ENCODE results near the gene PDE9A. TPM values are rescaled to one million over a fixed set of nuclear protein-coding genes. Genes with fewer than 3 reads are reported as not detected.

PDE9A gene
- total RNA-seq, 1 experiment from 2014 or later: 44.8 TPM

- TF ChIP-seq, protein P1, sequence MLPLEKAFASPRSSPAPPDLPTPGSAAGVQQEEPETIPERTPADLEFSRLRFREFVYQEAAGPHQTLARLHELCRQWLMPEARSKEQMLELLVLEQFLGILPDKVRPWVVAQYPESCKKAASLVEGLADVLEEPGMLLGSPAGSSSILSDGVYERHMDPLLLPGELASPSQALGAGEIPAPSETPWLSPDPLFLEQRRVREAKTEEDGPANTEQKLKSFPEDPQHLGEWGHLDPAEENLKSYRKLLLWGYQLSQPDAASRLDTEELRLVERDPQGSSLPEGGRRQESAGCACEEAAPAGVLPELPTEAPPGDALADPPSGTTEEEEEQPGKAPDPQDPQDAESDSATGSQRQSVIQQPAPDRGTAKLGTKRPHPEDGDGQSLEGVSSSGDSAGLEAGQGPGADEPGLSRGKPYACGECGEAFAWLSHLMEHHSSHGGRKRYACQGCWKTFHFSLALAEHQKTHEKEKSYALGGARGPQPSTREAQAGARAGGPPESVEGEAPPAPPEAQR (CRISPR knock-in tag; IDR thresholded peaks at IDR 0.05): no peak
These were observed 11.1 kb upstream of the PDE9A start (continued) for GRCh38 chr21:42642219-42642745.

DNA sequence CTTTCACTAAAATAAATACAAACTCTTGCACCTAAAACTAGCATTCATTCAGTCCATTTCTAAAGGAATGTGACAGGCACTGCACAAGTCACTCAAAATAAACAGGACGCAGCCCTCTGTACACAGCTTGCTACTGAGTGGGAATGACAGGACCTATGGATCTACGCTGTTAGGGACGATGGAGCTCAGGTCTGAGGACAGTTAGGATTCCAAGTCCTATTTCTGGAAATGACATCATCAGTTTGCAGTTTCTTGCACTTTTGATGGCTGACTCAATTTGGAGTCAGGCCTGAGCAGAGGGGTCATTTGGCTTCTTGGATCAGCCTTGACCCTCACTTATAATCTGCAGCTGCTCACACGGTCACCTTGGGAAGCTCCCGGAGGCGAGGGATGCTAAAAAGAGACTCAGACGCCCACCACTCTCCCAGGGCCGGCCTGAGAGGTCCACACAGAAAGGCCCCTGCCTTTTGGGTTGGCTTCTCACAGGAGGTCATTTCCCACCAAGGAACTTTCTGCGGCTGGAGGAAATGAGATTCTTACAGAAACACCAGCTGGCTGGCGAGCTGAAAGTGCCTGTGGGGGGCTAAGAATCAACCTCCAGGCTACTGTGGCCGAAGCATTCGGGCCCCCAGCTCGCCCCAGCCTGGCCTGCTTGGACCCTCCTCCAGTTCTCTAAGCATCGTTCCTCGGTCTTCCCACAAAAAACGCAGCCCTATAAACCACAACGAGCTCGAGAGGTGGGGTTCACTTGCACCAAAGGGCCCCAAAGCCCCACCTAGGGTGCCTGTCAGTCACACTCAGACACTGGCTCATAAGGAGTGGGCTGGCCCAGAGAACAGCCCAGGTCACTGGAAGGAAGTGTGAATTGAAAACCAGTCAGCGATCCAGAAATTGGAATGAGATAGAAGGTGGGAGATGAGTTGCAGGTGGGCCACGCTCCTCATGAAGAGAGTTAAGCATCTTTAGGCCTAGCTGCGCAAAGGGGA lies 8.9 kb upstream of the PDE9A start:
- ATAC-seq (no peak), DNase-seq (ENCODE audit: low spot score) (no peak)
- H3K9me3 Mint-ChIP-seq: no peaks in the 10 kb centered on the region
- H3K36me3 Mint-ChIP-seq: no peaks in the 10 kb centered on the region
- H3K27ac Mint-ChIP-seq: no peak overlapping the region
- POLR2A ChIA-PET: interaction anchor here (0.9 kb wide), 1 partner anchor 54 kb away, joined by 3 read pairs; no protein-coding TSS in a partner anchor
- peaks cover 16% of the 10 kb centered on the region for H3K27me3 Mint-ChIP-seq (ENCODE audit: low read depth)
- peaks cover 26% of the 10 kb centered on the region for H3K4me1 Mint-ChIP-seq
- CTCF ChIA-PET: interaction anchor here (0.7 to 3.0 kb wide), 8 partner anchors 8 to 206 kb away, joined by 3 to 11 read pairs (median 4); partner anchors contain the start of gene PDE9A
- no peak overlapping the region for H3K4me3 Mint-ChIP-seq
- TF ChIP-seq AFF4 (CRISPR knock-in tag; IDR thresholded peaks at IDR 0.05; ENCODE audit: borderline replicate concordance) (no peak), CREM (CRISPR knock-in tag; IDR thresholded peaks at IDR 0.05) (no peak), TCF7 (CRISPR knock-in tag; IDR thresholded peaks at IDR 0.05; ENCODE audit: low read depth) (no peak), OVOL2 (CRISPR knock-in tag; IDR thresholded peaks at IDR 0.05; ENCODE audit: borderline replicate concordance) (no peak), CREB1 (CRISPR knock-in tag; IDR thresholded peaks at IDR 0.05) (no peak), KAT7 (CRISPR knock-in tag; IDR thresholded peaks at IDR 0.05; ENCODE audit: borderline replicate concordance) (no peak), ZNF138 (CRISPR knock-in tag; conservative IDR thresholded peaks at IDR 0.05) (no peak), MXD4 (CRISPR knock-in tag; IDR thresholded peaks at IDR 0.05; ENCODE audit: borderline replicate concordance) (no peak), CBFB (CRISPR knock-in tag; IDR thresholded peaks at IDR 0.05; ENCODE audit: low read depth) (no peak), ZMAT4 (CRISPR knock-in tag; IDR thresholded peaks at IDR 0.05) (no peak), SMAD3 (CRISPR knock-in tag; IDR thresholded peaks at IDR 0.05; ENCODE audit: borderline replicate concordance) (no peak), MLX (CRISPR knock-in tag; IDR thresholded peaks at IDR 0.05) (no peak), TEAD4 (CRISPR knock-in tag; IDR thresholded peaks at IDR 0.05) (no peak), NFYB (CRISPR knock-in tag; conservative IDR thresholded peaks at IDR 0.05; ENCODE audit: low read depth) (no peak), ZNF512 (CRISPR knock-in tag; IDR thresholded peaks at IDR 0.05; ENCODE audit: borderline replicate concordance) (no peak)
- TF ChIP-seq, protein P2, sequence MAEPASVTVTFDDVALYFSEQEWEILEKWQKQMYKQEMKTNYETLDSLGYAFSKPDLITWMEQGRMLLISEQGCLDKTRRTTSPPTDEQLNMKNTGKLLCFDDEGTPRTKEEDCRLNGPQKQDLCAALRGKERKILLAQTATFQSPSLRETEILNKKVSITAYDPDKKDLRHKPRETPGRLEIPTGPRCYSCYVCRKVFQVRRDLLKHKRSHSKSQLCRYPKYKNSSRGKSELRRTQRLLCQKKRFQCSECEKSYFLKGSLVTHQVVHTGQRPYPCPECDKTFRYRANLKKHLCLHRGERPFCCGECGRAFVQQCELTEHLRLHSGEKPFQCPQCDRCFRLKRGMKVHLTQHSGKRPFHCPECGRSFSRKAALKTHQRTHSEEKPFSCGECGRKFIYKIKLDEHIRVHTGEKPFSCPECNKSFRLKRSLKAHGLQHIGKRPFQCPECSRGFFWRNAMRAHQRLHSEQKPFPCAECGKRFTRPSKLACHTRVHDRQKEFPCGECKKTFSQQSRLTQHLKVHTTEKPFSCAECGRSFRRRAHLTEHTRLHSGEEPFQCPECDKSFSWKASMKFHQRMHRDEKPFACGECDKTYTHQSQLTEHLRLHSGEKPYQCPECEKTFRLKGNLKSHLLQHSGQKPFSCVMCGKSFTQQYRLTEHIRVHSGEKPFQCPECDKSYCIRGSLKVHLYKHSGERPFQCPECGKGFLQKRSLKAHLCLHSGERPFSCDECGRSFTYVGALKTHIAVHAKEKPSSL (CRISPR knock-in tag; conservative IDR thresholded peaks at IDR 0.05): no peak
- TF ChIP-seq, protein P3, sequence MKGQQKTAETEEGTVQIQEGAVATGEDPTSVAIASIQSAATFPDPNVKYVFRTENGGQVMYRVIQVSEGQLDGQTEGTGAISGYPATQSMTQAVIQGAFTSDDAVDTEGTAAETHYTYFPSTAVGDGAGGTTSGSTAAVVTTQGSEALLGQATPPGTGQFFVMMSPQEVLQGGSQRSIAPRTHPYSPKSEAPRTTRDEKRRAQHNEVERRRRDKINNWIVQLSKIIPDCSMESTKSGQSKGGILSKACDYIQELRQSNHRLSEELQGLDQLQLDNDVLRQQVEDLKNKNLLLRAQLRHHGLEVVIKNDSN (CRISPR knock-in tag; IDR thresholded peaks at IDR 0.05): no peak
- TF ChIP-seq, protein P4, sequence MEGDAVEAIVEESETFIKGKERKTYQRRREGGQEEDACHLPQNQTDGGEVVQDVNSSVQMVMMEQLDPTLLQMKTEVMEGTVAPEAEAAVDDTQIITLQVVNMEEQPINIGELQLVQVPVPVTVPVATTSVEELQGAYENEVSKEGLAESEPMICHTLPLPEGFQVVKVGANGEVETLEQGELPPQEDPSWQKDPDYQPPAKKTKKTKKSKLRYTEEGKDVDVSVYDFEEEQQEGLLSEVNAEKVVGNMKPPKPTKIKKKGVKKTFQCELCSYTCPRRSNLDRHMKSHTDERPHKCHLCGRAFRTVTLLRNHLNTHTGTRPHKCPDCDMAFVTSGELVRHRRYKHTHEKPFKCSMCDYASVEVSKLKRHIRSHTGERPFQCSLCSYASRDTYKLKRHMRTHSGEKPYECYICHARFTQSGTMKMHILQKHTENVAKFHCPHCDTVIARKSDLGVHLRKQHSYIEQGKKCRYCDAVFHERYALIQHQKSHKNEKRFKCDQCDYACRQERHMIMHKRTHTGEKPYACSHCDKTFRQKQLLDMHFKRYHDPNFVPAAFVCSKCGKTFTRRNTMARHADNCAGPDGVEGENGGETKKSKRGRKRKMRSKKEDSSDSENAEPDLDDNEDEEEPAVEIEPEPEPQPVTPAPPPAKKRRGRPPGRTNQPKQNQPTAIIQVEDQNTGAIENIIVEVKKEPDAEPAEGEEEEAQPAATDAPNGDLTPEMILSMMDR (IDR thresholded peaks at IDR 0.05): no peak

All from WTC11 (cell line).